HG02970 (cell line): ENCODE data around the gene PML.
"Not testable (repeated sequence)": the region's sequence is repeated elsewhere in the genome, so short reads cannot be mapped to it uniquely, and the experiment has no call there.

Experiments used
- ATAC-seq: cut with Tn5 transposase; IDR thresholded peaks from one replicate; pipeline ENCODE4 v1.9.1; 2021; ENCODE audit warnings: mild to moderate bottlenecking, moderate library complexity, moderate number of reproducible peaks; ENCODE audit not compliant: unreplicated experiment, low FRiP score

Gene PML

DNA sequence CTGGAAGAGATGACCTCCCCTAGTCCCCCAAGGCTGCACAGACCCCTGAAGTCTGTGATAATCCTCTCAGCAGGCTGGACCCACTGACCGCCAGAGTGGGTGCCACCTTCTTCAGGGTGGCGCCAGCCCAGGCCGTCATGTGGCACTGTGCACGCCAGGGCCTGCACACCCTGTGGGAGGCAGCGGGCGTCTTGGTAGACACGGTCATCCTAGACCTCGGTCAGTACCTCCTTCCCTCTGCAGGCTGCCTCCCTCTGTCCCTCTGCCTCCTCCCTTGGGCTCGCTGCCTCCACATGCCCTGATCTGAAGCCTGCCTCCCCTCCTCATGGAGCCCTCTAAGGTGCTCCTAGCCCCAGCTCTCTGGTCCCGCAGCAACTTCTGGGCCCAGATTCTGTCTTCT lies 101.1 kb downstream of the PML start:
- not testable (repeated sequence) for ATAC-seq

DNA sequence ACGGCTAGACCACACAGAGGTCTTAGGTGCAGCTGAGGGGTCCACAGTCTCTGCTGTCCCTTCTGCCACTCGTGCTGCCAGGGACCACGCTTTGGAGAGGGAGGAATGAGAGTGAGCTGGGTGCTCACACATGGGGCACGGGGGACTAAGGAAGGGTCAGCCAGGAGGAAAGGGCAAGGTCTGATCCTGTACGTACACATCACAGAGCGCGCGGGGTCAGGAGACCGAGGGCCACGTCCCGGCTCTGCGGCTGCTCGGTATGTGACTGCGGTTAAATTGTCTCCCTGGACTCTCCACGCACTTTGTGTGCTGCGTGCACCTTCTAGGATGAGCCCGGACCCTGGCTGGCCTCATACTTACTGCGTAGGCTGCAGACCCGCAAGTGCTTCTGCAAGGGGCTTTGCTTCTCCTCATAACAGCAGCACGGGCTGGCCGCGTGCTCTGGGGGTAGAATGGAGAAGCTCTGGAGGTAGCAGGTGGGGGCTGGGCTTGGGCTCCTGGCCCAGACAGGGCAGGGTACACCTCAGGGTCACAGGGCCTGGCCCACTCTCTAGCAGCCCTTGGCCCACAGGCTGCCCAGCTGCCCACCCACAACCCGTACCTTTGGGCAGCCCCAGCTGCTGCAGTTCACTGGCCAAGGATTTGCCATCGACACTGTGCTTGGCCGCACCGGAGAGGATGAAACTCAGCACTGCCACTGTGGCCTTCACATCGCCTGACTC lies 102.4 kb downstream of the PML start:
- ATAC-seq, result not testable (repeated sequence)
